ENCODE results near the gene GTF2E1. TPM values are rescaled to one million over a fixed set of nuclear protein-coding genes. Genes with fewer than 3 reads are reported as not detected.

The GTF2E1 gene
- total RNA-seq, 2 donors from 2014 or later: 11.9 to 14.5 TPM

Other genes with a start within 250 kb of the GTF2E1 start
- 100 to 1,000 TPM; 151 to 180 TPM for gene NDUFB4, start 146.4 kb upstream of the GTF2E1 start, total RNA-seq
- gene HGD, start 60.5 kb upstream of the GTF2E1 start, total RNA-seq: 10 to 100 TPM; 40.5 to 62.9 TPM
- 10 to 100 TPM; 25.3 to 25.7 TPM for gene RABL3, start 228 bp upstream of the GTF2E1 start, total RNA-seq
- under 1 TPM; 0.21 to 0.61 TPM for gene STXBP5L, start 165.5 kb downstream of the GTF2E1 start, total RNA-seq